ENCODE measurements around the gene CCDC88C.

CCDC88C gene

DNA sequence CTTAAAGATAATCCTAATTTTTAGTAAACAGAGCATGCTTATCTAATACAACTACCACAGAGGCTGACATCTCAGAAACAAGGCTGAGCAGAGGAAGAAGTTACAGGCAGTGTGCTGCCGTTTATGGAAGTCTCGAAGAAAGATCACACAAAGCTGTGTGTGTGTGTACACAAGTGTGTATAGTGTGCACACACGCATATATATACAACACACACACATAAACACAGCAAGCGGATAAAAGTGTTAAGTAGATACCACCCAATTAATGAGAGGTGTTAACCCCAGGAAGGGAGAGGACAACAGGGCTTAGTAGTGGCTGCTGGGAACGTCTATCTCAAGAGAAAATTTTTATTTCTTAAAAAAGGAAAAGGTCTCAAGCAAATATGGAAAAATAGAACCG, 15.3 kb downstream of the CCDC88C start:
- peaks cover 0 to 5% (median 2%) of the 10 kb centered on the region in 4 donors for H3K4me1 ChIP-seq
- intact Hi-C loops (cut with DNase I; ENCODE audit: low total_unique reads) = no loop called here
- TF ChIP-seq, protein P1, sequence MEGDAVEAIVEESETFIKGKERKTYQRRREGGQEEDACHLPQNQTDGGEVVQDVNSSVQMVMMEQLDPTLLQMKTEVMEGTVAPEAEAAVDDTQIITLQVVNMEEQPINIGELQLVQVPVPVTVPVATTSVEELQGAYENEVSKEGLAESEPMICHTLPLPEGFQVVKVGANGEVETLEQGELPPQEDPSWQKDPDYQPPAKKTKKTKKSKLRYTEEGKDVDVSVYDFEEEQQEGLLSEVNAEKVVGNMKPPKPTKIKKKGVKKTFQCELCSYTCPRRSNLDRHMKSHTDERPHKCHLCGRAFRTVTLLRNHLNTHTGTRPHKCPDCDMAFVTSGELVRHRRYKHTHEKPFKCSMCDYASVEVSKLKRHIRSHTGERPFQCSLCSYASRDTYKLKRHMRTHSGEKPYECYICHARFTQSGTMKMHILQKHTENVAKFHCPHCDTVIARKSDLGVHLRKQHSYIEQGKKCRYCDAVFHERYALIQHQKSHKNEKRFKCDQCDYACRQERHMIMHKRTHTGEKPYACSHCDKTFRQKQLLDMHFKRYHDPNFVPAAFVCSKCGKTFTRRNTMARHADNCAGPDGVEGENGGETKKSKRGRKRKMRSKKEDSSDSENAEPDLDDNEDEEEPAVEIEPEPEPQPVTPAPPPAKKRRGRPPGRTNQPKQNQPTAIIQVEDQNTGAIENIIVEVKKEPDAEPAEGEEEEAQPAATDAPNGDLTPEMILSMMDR (IDR thresholded peaks at IDR 0.05) = no peak
- H3K4me3 ChIP-seq = no peak overlapping the region
- H3K27me3 ChIP-seq = peaks cover 0 to 13% of the 10 kb centered on the region in 2 donors
- no peak for DNase-seq
- no peaks in the 10 kb centered on the region for H3K9me3 ChIP-seq
- no peaks in the 10 kb centered on the region for H3K36me3 ChIP-seq
- no peak overlapping the region for H3K27ac ChIP-seq

DNA sequence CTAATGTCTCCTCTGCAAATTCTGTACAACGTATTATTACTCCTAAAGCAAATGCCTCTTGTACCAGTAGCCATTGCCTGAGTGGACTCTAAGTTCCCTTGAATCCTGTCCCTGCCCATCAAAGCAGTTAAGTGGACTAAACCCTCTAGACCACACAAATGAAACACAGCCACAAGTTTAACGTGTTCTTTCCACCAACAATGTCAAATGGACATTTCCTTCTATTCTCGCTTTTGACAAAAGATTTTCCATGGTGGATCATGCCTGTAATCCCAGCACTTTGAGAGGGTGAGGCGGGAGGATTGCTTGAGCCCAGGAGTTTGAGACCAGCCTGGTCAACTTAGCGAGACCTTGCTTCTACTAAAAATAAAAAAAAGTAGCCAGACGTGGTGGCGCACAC, 15.9 kb downstream of the CCDC88C start:
- no peak overlapping the region for H3K4me3 ChIP-seq
- DNase-seq = no peak
- H3K27ac ChIP-seq = no peak overlapping the region
- H3K4me1 ChIP-seq = peaks cover 0 to 8% (median 2%) of the 10 kb centered on the region in 4 donors
- H3K36me3 ChIP-seq = no peaks in the 10 kb centered on the region
- peaks cover 0 to 17% of the 10 kb centered on the region in 2 donors for H3K27me3 ChIP-seq
- intact Hi-C loops (cut with DNase I; ENCODE audit: low total_unique reads) = no loop called here
- TF ChIP-seq, protein P1 (IDR thresholded peaks at IDR 0.05) = no peak
- H3K9me3 ChIP-seq = no peaks in the 10 kb centered on the region

DNA sequence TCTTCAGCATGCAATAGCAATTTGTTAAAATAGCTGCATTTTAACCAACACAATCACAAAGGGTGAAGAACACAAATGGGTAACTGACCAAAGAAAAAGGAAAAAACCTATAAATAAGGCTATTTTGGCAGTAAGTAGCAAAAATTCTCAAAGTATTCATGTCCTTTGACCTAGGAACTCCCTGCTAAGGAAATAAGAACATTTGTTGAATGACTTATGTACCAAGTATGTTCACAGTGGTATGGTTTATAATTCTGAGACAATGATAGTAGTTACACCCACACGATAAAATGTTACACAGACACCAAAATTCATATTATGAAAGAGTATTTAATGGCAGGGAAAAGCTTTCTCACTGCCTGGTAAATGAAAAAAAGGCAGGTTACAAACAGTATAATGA, 16.9 kb downstream of the CCDC88C start:
- H3K27ac ChIP-seq = no peak overlapping the region
- peaks cover 0 to 8% (median 2%) of the 10 kb centered on the region in 4 donors for H3K4me1 ChIP-seq
- TF ChIP-seq, protein P1 (IDR thresholded peaks at IDR 0.05) = no peak
- H3K9me3 ChIP-seq = no peaks in the 10 kb centered on the region
- no peak overlapping the region for H3K4me3 ChIP-seq
- peaks cover 0 to 17% of the 10 kb centered on the region in 2 donors for H3K27me3 ChIP-seq
- no peak for DNase-seq
- intact Hi-C loops (cut with DNase I; ENCODE audit: low total_unique reads) = no loop called here
- H3K36me3 ChIP-seq = no peaks in the 10 kb centered on the region

DNA sequence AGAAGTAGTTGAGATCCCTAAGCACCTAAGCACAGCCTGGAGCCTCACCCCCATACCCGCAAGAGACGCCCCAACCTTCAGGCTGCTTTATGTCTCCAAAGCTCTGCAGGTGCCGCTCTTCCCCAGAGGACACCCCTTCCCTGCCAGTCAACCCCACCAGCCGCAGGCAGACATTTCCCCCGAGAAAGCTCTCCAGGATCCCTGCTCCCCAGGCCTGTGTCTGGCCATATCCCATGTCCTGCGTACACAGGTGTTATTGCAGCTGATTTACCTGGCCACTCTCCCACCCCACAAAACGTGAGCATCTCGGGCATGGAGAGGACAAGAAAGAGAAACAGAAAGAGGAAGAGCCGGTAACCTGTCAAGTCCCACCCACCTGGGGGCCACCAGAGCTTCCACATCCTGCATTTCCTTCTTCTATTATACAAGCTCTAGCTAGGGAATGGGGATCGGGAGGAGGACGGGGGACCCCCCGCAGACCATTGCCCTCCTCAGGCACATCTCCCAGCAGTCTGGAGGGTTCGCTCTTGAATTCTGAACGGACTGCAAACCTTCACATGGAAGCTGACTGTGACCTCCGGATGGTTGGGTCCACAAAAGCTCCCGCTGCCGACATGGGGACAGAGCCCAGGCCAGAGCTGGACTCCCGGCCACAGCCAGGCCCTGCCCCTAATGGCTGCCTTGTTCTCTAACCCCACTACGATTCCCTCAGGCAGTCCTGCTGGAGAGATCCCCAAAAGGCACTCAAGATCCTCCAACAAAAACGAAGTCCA, 17.6 kb downstream of the CCDC88C start:
- H3K27me3 ChIP-seq = peaks cover 0 to 22% of the 10 kb centered on the region in 2 donors
- no peaks in the 10 kb centered on the region for H3K36me3 ChIP-seq
- no peak overlapping the region for H3K4me3 ChIP-seq
- H3K9me3 ChIP-seq = no peaks in the 10 kb centered on the region
- no peak overlapping the region for H3K27ac ChIP-seq
- TF ChIP-seq, protein P1 (IDR thresholded peaks at IDR 0.05) = no peak
- peaks cover 0 to 8% (median 2%) of the 10 kb centered on the region in 4 donors for H3K4me1 ChIP-seq
- intact Hi-C loops (cut with DNase I; ENCODE audit: low total_unique reads) = no loop called here
- no peak for DNase-seq

DNA sequence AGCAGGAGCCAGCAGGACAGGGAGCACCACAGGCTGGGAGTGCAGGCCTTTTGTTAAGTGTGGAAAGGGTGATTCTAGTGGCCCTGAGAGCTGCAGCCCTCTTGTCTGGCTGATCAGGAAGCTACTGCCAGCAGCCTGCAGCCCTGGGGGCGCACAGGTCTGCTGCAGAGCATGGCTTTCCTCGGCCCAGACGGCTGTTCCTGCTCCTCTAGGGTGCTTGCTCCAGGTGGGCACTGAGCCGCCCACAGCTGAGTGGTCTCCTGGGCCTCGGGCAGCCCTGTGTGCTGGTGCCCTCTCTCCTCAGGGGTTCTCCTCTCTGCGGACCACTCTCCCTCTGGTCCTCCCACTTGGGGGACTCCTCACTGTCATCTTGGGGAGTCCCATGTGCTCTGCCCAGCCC, 18.9 kb downstream of the CCDC88C start:
- intact Hi-C loops (cut with DNase I; ENCODE audit: low total_unique reads) = no loop called here
- peaks cover 0 to 8% (median 2%) of the 10 kb centered on the region in 4 donors for H3K4me1 ChIP-seq
- DNase-seq = no peak

More for the DNA sequence above, 18.9 kb downstream of the CCDC88C start:
- Histone ChIP-seq H3K9me3 (no peaks in the 10 kb centered on the region), H3K27me3 (peaks cover 0 to 24% of the 10 kb centered on the region in 2 donors), H3K36me3 (no peaks in the 10 kb centered on the region), H3K27ac (no peak overlapping the region), H3K4me3 (no peak overlapping the region)
- TF ChIP-seq, protein P1 (IDR thresholded peaks at IDR 0.05) = no peak

All from tibial artery (tissue), 4 donors.